Activated B cell treated with CpG ODN at 0.5 μM for 24 hours (primary cell): ENCODE measurements around the gene TMEM220. TPM values are rescaled to one million over a fixed set of nuclear protein-coding genes. Genes with fewer than 3 reads are reported as not detected.

Experiments used
- ATAC-seq: fragments of 200-7000 bp; cut with Tn5 transposase; one replicate; pipeline ENCODE4 v1.10.0; 2021; ENCODE audit warnings: low read depth, mild to moderate bottlenecking, moderate library complexity
- CTCF ChIA-PET: fragments of 350-600 bp; sonication (Branson Sonifier 250); formaldehyde crosslinking; loops from one replicate; lab custom pipeline; 2021; ENCODE audit warnings: antibody characterized with exemption; lab: Charles Lee
- POLR2A ChIA-PET: fragments of 350-600 bp; sonication (Branson Sonifier 250); formaldehyde crosslinking; loops from one replicate; lab custom pipeline; 2021; ENCODE audit warnings: antibody characterized with exemption; lab: Charles Lee
- DNase-seq: peaks from one replicate; pipeline ENCODE4 v3.0.0; 2022
- H3K27ac Mint-ChIP-seq: one replicate; pipeline ENCODE4 v1.8.0; 2020; ENCODE audit warnings: mixed read lengths
- H3K27me3 Mint-ChIP-seq: one replicate; pipeline ENCODE4 v1.8.0; 2021; ENCODE audit warnings: mixed read lengths
- H3K36me3 Mint-ChIP-seq: one replicate; pipeline ENCODE4 v1.8.0; 2021; ENCODE audit warnings: low read depth, mixed read lengths
- H3K4me1 Mint-ChIP-seq: one replicate; pipeline ENCODE4 v1.8.0; 2021; ENCODE audit warnings: mixed read lengths
- H3K4me3 Mint-ChIP-seq: one replicate; pipeline ENCODE4 v1.8.0; 2020; ENCODE audit warnings: mild to moderate bottlenecking, mixed read lengths
- H3K9me3 Mint-ChIP-seq: one replicate; pipeline ENCODE4 v1.8.0; 2020; ENCODE audit warnings: mixed read lengths
- intact Hi-C: fragments of 100-400 bp; cut with micrococcal nuclease; formaldehyde crosslinking; loops from one replicate; pipeline ENCODE4 v1.15.1; 2024
- total RNA-seq: library from RNA; stranded (reverse); gene quantifications from 2 replicates; pipeline ENCODE4 v1.2.3, GENCODE V29; 2022
- TF ChIP-seq, protein P1 (sequence below): fragments of 200-600 bp; IDR thresholded peaks from one replicate; pipeline ENCODE4 v1.8.0; 2022; ENCODE audit warnings: antibody characterized with exemption, mild to moderate bottlenecking

TMEM220 gene
- total RNA-seq, 1 donor from 2014 or later, result 1.6 TPM

GRCh38 chr17:10769840-10770239, 40.0 kb upstream of the TMEM220 start:
- ATAC-seq, result no peak
- Mint-ChIP-seq H3K4me1 (no peaks in the 10 kb centered on the region), H3K27me3 (no peaks in the 10 kb centered on the region), H3K4me3 (no peak overlapping the region), H3K9me3 (peaks cover 9% of the 10 kb centered on the region), H3K36me3 (no peaks in the 10 kb centered on the region), H3K27ac (no peak overlapping the region)
- TF ChIP-seq, protein P1, sequence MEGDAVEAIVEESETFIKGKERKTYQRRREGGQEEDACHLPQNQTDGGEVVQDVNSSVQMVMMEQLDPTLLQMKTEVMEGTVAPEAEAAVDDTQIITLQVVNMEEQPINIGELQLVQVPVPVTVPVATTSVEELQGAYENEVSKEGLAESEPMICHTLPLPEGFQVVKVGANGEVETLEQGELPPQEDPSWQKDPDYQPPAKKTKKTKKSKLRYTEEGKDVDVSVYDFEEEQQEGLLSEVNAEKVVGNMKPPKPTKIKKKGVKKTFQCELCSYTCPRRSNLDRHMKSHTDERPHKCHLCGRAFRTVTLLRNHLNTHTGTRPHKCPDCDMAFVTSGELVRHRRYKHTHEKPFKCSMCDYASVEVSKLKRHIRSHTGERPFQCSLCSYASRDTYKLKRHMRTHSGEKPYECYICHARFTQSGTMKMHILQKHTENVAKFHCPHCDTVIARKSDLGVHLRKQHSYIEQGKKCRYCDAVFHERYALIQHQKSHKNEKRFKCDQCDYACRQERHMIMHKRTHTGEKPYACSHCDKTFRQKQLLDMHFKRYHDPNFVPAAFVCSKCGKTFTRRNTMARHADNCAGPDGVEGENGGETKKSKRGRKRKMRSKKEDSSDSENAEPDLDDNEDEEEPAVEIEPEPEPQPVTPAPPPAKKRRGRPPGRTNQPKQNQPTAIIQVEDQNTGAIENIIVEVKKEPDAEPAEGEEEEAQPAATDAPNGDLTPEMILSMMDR, result no peak
- POLR2A ChIA-PET, result no interaction called here
- CTCF ChIA-PET, result interaction anchor here (0.5 kb wide), 1 partner anchor 29 kb away, joined by 3 read pairs; no protein-coding TSS in a partner anchor
- intact Hi-C loops, result no loop called here
- no peak for DNase-seq

- CTCF ChIA-PET, result no interaction called here
- H3K27me3 Mint-ChIP-seq, result no peaks in the 10 kb centered on the region
These were observed 39.0 kb upstream of the TMEM220 start for GRCh38 chr17:10768750-10769251.

GRCh38 chr17:10767232-10767631, 37.4 kb upstream of the TMEM220 start:
- TF ChIP-seq, protein P1, result no peak
- Mint-ChIP-seq H3K4me3 (no peak overlapping the region), H3K36me3 (no peaks in the 10 kb centered on the region), H3K9me3 (peaks cover 6% of the 10 kb centered on the region), H3K27ac (no peak overlapping the region), H3K4me1 (no peaks in the 10 kb centered on the region), H3K27me3 (no peaks in the 10 kb centered on the region)
- DNase-seq, result no peak
- intact Hi-C loops, result no loop called here
- ChIA-PET CTCF (no interaction called here), POLR2A (no interaction called here)
- no peak for ATAC-seq

More at GRCh38 chr17:10768750-10769251, 39.0 kb upstream of the TMEM220 start:
- TF ChIP-seq, protein P1, result no peak
- Mint-ChIP-seq H3K4me3 (no peak overlapping the region), H3K36me3 (no peaks in the 10 kb centered on the region), H3K4me1 (no peaks in the 10 kb centered on the region), H3K9me3 (peaks cover 9% of the 10 kb centered on the region), H3K27ac (no peak overlapping the region)
- ATAC-seq, result no peak
- POLR2A ChIA-PET, result no interaction called here
- intact Hi-C loops, result no loop called here
- DNase-seq, result no peak

DNA sequence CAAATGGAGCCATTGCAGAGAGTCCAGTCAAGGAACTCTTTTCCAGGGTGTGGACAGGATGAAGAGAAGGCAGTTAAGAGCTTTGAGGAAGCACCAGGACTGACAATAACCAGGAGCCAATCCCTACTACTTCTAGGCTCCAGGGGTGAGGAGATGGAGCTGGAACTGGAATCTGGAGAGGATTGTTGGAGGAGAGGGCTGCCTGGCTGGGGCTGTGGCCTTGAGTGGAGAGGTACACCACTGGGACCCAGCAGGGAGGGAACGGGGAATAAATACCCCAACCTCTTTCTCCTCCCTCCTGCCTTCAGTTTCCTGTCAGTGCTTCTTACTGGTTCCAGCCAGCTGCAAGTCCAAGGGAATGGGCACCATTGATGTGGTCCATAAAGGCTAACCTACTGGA, 32.2 kb upstream of the TMEM220 start:
- CTCF ChIA-PET, result no interaction called here
- intact Hi-C loops, result no loop called here
- Mint-ChIP-seq H3K27me3 (no peaks in the 10 kb centered on the region), H3K36me3 (no peaks in the 10 kb centered on the region), H3K9me3 (no peaks in the 10 kb centered on the region), H3K4me3 (no peak overlapping the region), H3K4me1 (no peaks in the 10 kb centered on the region), H3K27ac (no peak overlapping the region)
- ATAC-seq (no peak), DNase-seq (no peak)
- POLR2A ChIA-PET, result no interaction called here
- TF ChIP-seq, protein P1, result no peak

DNA sequence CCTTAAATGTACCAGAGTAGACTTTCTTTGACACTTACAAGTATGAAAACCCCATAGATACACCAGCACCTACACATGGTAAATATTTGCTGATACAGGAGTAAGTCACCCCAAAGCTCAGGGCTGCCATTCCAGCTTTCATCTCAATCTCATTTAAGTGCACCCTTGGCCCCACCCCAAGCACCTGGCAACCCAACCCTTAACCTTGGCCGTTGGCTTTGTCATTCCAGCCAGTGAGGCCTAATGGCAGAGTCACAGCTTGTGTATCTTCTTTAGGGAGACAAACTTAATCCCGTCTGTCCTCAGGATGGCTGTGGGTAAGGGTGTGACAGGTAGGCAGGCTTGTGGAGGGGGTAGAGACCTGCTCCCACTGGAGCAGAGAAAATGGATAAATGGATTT, 31.5 kb upstream of the TMEM220 start:
- no peak for ATAC-seq
- Mint-ChIP-seq H3K27me3 (no peaks in the 10 kb centered on the region), H3K9me3 (no peaks in the 10 kb centered on the region), H3K4me3 (no peak overlapping the region), H3K27ac (no peak overlapping the region), H3K4me1 (no peaks in the 10 kb centered on the region), H3K36me3 (no peaks in the 10 kb centered on the region)
- no peak for DNase-seq
- POLR2A ChIA-PET, result no interaction called here
- CTCF ChIA-PET, result interaction anchor here (1.2 kb wide), 1 partner anchor 11 kb away, joined by 3 read pairs; no protein-coding TSS in a partner anchor
- TF ChIP-seq, protein P1, result no peak
- intact Hi-C loops, result no loop called here
